ENCODE measurements around the gene SLC6A2.

The SLC6A2 gene

DNA sequence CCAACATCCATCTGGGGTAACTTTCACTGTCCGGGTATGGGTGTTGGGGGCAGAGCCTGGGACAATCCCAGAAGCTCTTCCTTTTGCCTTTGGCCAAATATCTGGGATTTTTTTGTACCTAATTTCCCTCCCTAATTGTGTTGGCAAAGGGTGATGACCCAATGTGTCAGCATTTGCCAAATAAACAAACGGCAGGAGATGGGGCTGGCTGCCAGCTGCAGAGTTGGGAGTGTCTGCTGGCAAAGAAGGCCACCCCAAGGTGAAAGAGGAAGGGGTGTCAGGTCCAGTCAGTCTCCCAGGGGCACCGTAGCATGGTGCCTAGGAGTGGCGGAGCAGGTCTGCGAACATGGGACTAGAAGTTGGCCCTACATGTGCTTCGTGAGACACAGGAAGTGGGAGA, 73.0 kb downstream of the SLC6A2 start:
- no peak for DNase-seq (ENCODE audit: low read depth)
- TF ChIP-seq, protein P1, sequence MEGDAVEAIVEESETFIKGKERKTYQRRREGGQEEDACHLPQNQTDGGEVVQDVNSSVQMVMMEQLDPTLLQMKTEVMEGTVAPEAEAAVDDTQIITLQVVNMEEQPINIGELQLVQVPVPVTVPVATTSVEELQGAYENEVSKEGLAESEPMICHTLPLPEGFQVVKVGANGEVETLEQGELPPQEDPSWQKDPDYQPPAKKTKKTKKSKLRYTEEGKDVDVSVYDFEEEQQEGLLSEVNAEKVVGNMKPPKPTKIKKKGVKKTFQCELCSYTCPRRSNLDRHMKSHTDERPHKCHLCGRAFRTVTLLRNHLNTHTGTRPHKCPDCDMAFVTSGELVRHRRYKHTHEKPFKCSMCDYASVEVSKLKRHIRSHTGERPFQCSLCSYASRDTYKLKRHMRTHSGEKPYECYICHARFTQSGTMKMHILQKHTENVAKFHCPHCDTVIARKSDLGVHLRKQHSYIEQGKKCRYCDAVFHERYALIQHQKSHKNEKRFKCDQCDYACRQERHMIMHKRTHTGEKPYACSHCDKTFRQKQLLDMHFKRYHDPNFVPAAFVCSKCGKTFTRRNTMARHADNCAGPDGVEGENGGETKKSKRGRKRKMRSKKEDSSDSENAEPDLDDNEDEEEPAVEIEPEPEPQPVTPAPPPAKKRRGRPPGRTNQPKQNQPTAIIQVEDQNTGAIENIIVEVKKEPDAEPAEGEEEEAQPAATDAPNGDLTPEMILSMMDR (IDR thresholded peaks at IDR 0.05; ENCODE audit: low read length, missing control alignments) = no peak
- no peak overlapping the region for H3K4me3 ChIP-seq (replicated peaks; ENCODE audit: low read depth, low read length)

DNA sequence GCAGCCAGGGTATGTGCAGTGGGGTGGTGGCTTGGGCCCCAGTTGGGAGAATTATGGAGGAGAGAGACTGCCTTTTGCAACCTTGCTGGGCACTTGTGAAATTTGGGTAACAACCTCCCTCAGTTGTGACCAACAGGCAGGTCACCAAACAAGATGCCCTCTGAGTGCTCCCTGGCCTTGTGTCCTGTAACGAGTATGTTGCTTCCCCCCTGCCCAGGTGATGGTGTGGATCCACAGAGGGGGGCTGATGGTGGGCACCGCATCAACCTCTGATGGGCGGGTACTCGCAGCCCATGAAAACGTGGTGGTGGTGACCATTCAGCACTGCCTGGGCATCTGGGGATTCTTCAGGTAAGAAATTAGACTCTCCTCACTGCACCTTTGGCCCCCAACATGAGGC, 74.3 kb downstream of the SLC6A2 start:
- TF ChIP-seq, protein P1 (IDR thresholded peaks at IDR 0.05; ENCODE audit: low read length, missing control alignments) = no peak
- no peak overlapping the region for H3K4me3 ChIP-seq (replicated peaks; ENCODE audit: low read depth, low read length)
- DNase-seq (ENCODE audit: low read depth) = no peak

DNA sequence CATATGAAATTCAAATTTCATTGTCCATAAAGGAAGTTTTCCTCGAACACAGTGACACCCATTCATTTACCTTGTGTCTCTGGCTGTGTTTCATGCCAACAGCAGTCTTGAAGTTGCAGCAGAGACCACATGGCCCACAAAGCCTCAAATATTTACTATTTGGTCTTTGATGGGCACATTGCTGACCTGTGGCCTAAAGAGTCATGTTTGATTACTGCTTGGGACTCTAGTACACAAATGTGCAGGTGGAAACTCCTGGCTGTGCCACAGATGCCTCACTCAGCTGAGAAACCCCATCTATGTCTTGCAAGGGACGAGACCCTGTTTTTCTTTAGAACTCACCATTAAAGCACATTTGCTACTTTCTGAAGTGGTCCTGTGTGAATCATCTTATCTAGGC, 76.7 kb downstream of the SLC6A2 start:
- TF ChIP-seq, protein P1 (IDR thresholded peaks at IDR 0.05; ENCODE audit: low read length, missing control alignments) = no peak
- no peak for DNase-seq (ENCODE audit: low read depth)

DNA sequence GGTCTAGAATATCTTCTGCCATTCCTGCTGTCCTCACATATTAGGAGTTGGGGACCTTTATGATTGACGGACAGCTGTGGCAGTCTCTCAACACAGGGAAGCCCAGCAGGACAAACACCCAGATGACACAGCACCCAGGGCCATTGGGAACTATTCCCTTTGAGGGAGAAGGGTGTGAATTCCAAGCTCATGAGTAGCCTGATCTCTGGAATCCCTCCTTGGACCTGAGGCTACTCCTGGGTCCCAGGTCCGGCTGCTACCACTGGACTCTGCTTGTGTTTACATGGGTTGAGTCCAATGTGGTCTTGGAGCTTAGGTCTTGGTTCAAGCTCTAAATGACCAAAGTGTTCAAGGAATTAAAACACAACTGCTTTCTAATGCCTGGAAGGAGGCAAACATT, 78.9 kb downstream of the SLC6A2 start:
- TF ChIP-seq, protein P1 (IDR thresholded peaks at IDR 0.05; ENCODE audit: low read length, missing control alignments) = no peak
- no peak overlapping the region for H3K4me3 ChIP-seq (replicated peaks; ENCODE audit: low read depth, low read length)
- no peak for DNase-seq (ENCODE audit: low read depth)

More for the DNA sequence above, 76.7 kb downstream of the SLC6A2 start:
- H3K4me3 ChIP-seq (replicated peaks; ENCODE audit: low read depth, low read length) = no peak overlapping the region

DNA sequence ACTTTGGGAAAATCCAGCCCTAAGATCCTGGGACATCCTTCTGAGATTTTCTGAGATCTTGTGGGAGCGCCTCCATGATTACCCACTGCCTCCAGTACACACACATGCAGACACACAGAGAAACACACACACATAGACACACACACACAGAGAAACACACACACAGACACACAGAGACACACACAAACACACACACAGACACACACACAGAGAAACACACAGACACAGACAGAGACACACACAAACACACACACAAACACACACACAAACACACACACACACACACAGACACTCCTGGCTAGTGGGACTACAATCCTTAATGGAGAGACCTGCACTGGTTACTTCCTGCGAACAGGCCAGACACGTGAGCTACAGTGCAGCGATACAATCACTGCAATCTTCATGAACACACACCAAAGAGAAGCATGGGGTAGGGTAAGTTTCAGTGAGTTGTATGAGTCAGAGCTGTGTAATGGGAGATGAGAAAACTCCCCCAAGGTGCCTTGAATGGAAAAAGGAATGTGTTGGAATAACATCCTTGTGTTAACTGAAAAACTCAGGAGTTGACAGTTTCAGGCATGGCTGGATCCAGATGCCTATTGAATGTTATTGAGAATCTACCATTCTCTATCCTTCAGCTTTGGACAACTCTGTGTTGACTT, 79.5 kb downstream of the SLC6A2 start:
- TF ChIP-seq, protein P1 (IDR thresholded peaks at IDR 0.05; ENCODE audit: low read length, missing control alignments) = no peak
- no peak for DNase-seq (ENCODE audit: low read depth)
- no peak overlapping the region for H3K4me3 ChIP-seq (replicated peaks; ENCODE audit: low read depth, low read length)

DNA sequence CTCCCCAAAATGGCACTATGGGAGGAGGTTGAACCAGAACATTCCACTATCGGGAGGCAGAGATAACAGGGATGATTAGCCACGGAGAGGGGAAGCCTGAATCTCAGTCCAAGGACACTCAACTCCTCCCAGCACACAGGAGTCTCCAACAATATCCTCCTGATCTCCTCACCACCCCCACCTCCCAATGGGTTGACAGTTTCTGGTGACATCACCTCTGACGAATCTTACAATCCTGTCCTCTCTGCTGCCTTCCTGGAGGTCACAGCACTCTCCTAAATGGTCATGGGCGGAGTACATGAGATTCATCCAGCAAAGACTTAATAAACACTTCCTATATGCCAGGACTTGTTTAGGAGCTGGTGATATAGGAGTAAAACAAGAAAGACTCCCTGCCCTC, 80.9 kb downstream of the SLC6A2 start:
- H3K4me3 ChIP-seq (replicated peaks; ENCODE audit: low read depth, low read length) = no peak overlapping the region
- no peak for DNase-seq (ENCODE audit: low read depth)
- TF ChIP-seq, protein P1 (IDR thresholded peaks at IDR 0.05; ENCODE audit: low read length, missing control alignments) = no peak

DNA sequence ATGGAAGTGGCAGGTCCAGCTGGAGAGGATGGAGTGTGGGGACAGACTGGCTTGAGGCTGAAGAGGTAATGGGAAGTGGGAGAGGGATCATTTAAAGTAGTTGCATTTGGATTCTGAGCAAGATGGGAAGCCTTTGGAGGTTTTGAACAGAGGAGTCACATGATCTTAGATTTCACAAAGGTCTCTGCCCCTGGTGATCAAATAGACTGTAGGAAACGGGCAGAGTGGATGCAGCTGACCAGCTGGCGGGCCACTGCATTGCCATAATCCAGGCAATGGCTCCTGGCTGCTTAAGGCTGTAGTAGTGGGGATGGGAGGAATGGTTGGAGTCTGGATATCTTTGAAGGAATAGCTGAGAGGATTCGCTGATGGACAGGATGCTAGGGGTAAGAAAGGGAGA, 81.5 kb downstream of the SLC6A2 start:
- no peak for DNase-seq (ENCODE audit: low read depth)
- TF ChIP-seq, protein P1 (IDR thresholded peaks at IDR 0.05; ENCODE audit: low read length, missing control alignments) = no peak
- no peak overlapping the region for H3K4me3 ChIP-seq (replicated peaks; ENCODE audit: low read depth, low read length)
